ENCODE results near the gene PCDHGA6. TPM values are rescaled to one million over a fixed set of nuclear protein-coding genes. Genes with fewer than 3 reads are reported as not detected.
A peak's percentile ranks its signal among the peaks of the same experiment; 100 is the strongest.

PCDHGA6 gene
- polyA plus RNA-seq, 1 of the 3 experiments (the other 2 are of a cell fraction), result 1.4 TPM

- no peak overlapping the region for H3K27ac ChIP-seq (ENCODE audit: low read depth in 2 of 2, low read length in 1 of 2)
- ChIA-PET CTCF (interaction anchor here (0.6 to 1.7 kb wide), 6 partner anchors 9 to 211 kb away, joined by 3 to 8 read pairs (median 4); no protein-coding TSS in a partner anchor), POLR2A (no interaction called here)
- no peaks in the 10 kb centered on the region for H3K36me3 ChIP-seq (replicated peaks in 1 of 2; ENCODE audit: control insufficient read depth in 1 of 2, insufficient read depth in 2 of 2, low read length in 1 of 2)
- TF ChIP-seq, protein P1, sequence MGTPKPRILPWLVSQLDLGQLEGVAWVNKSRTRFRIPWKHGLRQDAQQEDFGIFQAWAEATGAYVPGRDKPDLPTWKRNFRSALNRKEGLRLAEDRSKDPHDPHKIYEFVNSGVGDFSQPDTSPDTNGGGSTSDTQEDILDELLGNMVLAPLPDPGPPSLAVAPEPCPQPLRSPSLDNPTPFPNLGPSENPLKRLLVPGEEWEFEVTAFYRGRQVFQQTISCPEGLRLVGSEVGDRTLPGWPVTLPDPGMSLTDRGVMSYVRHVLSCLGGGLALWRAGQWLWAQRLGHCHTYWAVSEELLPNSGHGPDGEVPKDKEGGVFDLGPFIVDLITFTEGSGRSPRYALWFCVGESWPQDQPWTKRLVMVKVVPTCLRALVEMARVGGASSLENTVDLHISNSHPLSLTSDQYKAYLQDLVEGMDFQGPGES (IDR thresholded peaks at IDR 0.05; ENCODE audit: low read depth, low read length), result no peak
- TF ChIP-seq RAD21 (IDR thresholded peaks at IDR 0.05; ENCODE audit: low read length), result no peak
- TF ChIP-seq SMC3 (IDR thresholded peaks at IDR 0.05; ENCODE audit: low read depth, low read length), result no peak
- TF ChIP-seq CHD2 (IDR thresholded peaks at IDR 0.05; ENCODE audit: low read length, partially characterized antibody), result no peak
- no peak for TF ChIP-seq RCOR1 (IDR thresholded peaks at IDR 0.05; ENCODE audit: low read length)
- no peak for TF ChIP-seq GATA2 (CRISPR knock-in tag; IDR thresholded peaks at IDR 0.05)
- no peak for TF ChIP-seq USF2 (IDR thresholded peaks at IDR 0.05; ENCODE audit: borderline replicate concordance, low read depth, low read length)
- TF ChIP-seq, protein P2, sequence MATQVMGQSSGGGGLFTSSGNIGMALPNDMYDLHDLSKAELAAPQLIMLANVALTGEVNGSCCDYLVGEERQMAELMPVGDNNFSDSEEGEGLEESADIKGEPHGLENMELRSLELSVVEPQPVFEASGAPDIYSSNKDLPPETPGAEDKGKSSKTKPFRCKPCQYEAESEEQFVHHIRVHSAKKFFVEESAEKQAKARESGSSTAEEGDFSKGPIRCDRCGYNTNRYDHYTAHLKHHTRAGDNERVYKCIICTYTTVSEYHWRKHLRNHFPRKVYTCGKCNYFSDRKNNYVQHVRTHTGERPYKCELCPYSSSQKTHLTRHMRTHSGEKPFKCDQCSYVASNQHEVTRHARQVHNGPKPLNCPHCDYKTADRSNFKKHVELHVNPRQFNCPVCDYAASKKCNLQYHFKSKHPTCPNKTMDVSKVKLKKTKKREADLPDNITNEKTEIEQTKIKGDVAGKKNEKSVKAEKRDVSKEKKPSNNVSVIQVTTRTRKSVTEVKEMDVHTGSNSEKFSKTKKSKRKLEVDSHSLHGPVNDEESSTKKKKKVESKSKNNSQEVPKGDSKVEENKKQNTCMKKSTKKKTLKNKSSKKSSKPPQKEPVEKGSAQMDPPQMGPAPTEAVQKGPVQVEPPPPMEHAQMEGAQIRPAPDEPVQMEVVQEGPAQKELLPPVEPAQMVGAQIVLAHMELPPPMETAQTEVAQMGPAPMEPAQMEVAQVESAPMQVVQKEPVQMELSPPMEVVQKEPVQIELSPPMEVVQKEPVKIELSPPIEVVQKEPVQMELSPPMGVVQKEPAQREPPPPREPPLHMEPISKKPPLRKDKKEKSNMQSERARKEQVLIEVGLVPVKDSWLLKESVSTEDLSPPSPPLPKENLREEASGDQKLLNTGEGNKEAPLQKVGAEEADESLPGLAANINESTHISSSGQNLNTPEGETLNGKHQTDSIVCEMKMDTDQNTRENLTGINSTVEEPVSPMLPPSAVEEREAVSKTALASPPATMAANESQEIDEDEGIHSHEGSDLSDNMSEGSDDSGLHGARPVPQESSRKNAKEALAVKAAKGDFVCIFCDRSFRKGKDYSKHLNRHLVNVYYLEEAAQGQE (IDR thresholded peaks at IDR 0.05; ENCODE audit: low read depth, low read length), result no peak
- TF ChIP-seq YY1 (IDR thresholded peaks at IDR 0.05; ENCODE audit: low read depth), result no peak
- TF ChIP-seq EZH2phosphoT487 (IDR thresholded peaks at IDR 0.05; ENCODE audit: borderline replicate concordance, low read depth), result no peak
- H2AFZ ChIP-seq (ENCODE audit: low read depth), result no peak overlapping the region
- no peak for DNase-seq
- no peaks in the 10 kb centered on the region for H3K27me3 ChIP-seq (ENCODE audit: insufficient read depth)
- 40% methylated on average over 5 of the region's 5 CpGs for WGBS (ENCODE audit: low lambda C conversion rate)
- H3K4me2 ChIP-seq, result no peak overlapping the region
- H3K9me3 ChIP-seq, result no peaks in the 10 kb centered on the region
- H3F3A ChIP-seq (replicated peaks; ENCODE audit: insufficient read depth), result no peaks in the 10 kb centered on the region
- no peak overlapping the region for H3K9ac ChIP-seq
- no peaks in the 10 kb centered on the region for H3K9me2 ChIP-seq
- H3K4me1 ChIP-seq (ENCODE audit: control insufficient read depth in 1 of 2, insufficient read depth in 2 of 2, low read depth in 1 of 2, low read length in 1 of 2), result no peaks in the 10 kb centered on the region
- H4K20me1 ChIP-seq (ENCODE audit: insufficient read depth), result no peaks in the 10 kb centered on the region
- H3K79me2 ChIP-seq (ENCODE audit: insufficient read depth), result no peaks in the 10 kb centered on the region
- no peak overlapping the region for H3K4me3 ChIP-seq (ENCODE audit: low read depth in 2 of 2, low read length in 1 of 2)
Measured at GRCh38 chr5:141356133-141356532, 17.6 kb upstream of the PCDHGA6 start.

DNA sequence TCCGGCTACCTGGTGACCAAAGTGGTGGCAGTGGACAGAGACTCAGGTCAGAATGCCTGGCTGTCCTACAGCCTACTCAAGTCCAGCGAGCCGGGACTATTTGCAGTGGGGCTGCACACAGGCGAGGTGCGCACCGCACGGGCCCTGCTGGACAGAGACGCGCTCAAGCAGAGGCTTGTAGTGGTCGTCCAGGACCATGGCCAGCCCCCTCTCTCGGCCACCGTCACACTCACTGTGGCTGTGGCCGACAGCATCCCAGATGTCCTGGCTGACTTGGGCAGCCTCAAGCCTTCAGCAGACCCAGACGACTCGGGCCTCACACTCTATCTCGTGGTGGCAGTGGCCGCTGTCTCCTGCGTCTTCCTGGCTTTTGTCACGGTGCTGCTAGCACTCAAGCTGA, 16.7 kb upstream of the PCDHGA6 start:
- TF ChIP-seq, protein P2 (IDR thresholded peaks at IDR 0.05; ENCODE audit: low read depth, low read length), result peak; percentile 43; the same call in 1 of the 2 replicates
- TF ChIP-seq FOSL2 (IDR thresholded peaks at IDR 0.05; ENCODE audit: borderline replicate concordance, low read depth), result no peak
- Histone ChIP-seq H3K27me3 (ENCODE audit: insufficient read depth) (no peaks in the 10 kb centered on the region), H3K9ac (no peak overlapping the region), H3K9me2 (no peaks in the 10 kb centered on the region), H3K4me2 (no peak overlapping the region), H3K79me2 (ENCODE audit: insufficient read depth) (no peaks in the 10 kb centered on the region), H3K4me3 (ENCODE audit: low read depth in 2 of 2, low read length in 1 of 2) (no peak overlapping the region), H3F3A (replicated peaks; ENCODE audit: insufficient read depth) (no peaks in the 10 kb centered on the region), H3K27ac (ENCODE audit: low read depth in 2 of 2, low read length in 1 of 2) (no peak overlapping the region), H3K36me3 (replicated peaks in 1 of 2; ENCODE audit: control insufficient read depth in 1 of 2, insufficient read depth in 2 of 2, low read length in 1 of 2) (no peaks in the 10 kb centered on the region), H4K20me1 (ENCODE audit: insufficient read depth) (no peaks in the 10 kb centered on the region), H2AFZ (ENCODE audit: low read depth) (no peak overlapping the region), H3K9me3 (no peaks in the 10 kb centered on the region; the same call in 1 of the 2 replicates), H3K4me1 (ENCODE audit: control insufficient read depth in 1 of 2, insufficient read depth in 2 of 2, low read depth in 1 of 2, low read length in 1 of 2) (no peaks in the 10 kb centered on the region)
- ChIA-PET CTCF (no interaction called here), POLR2A (no interaction called here)
- WGBS (ENCODE audit: low lambda C conversion rate), result 61% methylated on average over 16 of the region's 19 CpGs
- DNase-seq, result no peak
